Measurements from ENCODE around the gene SUN5.

GRCh38 chr20:32941155-32941885 is 62.9 kb downstream of the SUN5 start:
- no peak for TF ChIP-seq CTCF (IDR thresholded peaks at IDR 0.05; ENCODE audit: poor library complexity)
- TF ChIP-seq EZH2 (IDR thresholded peaks at IDR 0.05; ENCODE audit: borderline replicate concordance): no peak
- no peak for TF ChIP-seq EZH2phosphoT487 (IDR thresholded peaks at IDR 0.05; ENCODE audit: low read depth, severe bottlenecking, unreplicated experiment)

Measured in hepatocyte (in vitro differentiated cells).